Fibroblast of lung (primary cell): ENCODE data around the gene RAI1.

ENCODE experiments used
- CTCF ChIP-seq, 2 donors: IDR thresholded peaks in 1 of 2; conservative IDR thresholded peaks in 1 of 2; 1 replicate in 1 of 2; 2 replicates in 1 of 2; pipeline ENCODE4 v1.5.1; 2011 to 2012; ENCODE audit warnings: low read length in 2 of 2, control low read depth in 1 of 2, inconsistent platforms in 1 of 2, low read depth in 1 of 2, mild to moderate bottlenecking in 1 of 2
- EZH2 ChIP-seq: IDR thresholded peaks from 2 replicates; pipeline ENCODE4 v1.5.1; 2012; ENCODE audit warnings: low read length, control low read depth, mild to moderate bottlenecking; ENCODE audit errors: missing control alignments

- TF ChIP-seq CTCF (conservative IDR thresholded peaks at IDR 0.05 in 1 of 2, IDR thresholded peaks at IDR 0.05 in 1 of 2; ENCODE audit: low read depth in 1 of 2, low read length in 2 of 2) (no peak), EZH2 (no peak)
Measured at GRCh38 chr17:17839791-17840707, 158.8 kb downstream of the RAI1 start.
